Smooth muscle cell (in vitro differentiated cells): ENCODE results near the gene IPO9. TPM values are rescaled to one million over a fixed set of nuclear protein-coding genes. Genes with fewer than 3 reads are reported as not detected.
"Not testable (repeated sequence)": the region's sequence is repeated elsewhere in the genome, so short reads cannot be mapped to it uniquely, and the experiment has no call there.

Experiments used
- DNase-seq: peaks from one replicate; lab custom pipeline; 2025; ENCODE audit not compliant: unreplicated experiment; lab: John Stamatoyannopoulos, UW
- H2AFZ ChIP-seq: fragments of 200-600 bp; sonication (generic); 2 replicates; pipeline ENCODE4 v1.6.0; 2016; ENCODE audit warnings: antibody characterized with exemption, low read depth, mild to moderate bottlenecking
- H3F3A ChIP-seq: fragments of 200-600 bp; sonication (generic); 2 replicates; pipeline ENCODE4 v1.6.0; 2017; ENCODE audit warnings: antibody characterized with exemption, low read depth
- H3K27ac ChIP-seq: fragments of 200-600 bp; sonication (generic); 2 replicates; pipeline ENCODE4 v1.5.1; 2016; ENCODE audit warnings: low read depth, mild to moderate bottlenecking
- H3K27me3 ChIP-seq: fragments of 200-600 bp; sonication (generic); 2 replicates; pipeline ENCODE4 v1.6.1; 2016; ENCODE audit warnings: low read depth, mild to moderate bottlenecking
- H3K36me3 ChIP-seq: fragments of 200-600 bp; sonication (generic); 2 replicates; pipeline ENCODE4 v1.5.1; 2016; ENCODE audit warnings: low read depth
- H3K4me1 ChIP-seq: fragments of 200-600 bp; sonication (generic); 2 replicates; pipeline ENCODE4 v1.5.1; 2016; ENCODE audit warnings: low read depth
- H3K4me2 ChIP-seq: fragments of 200-600 bp; sonication (generic); 2 replicates; pipeline ENCODE4 v1.6.0; 2016; ENCODE audit warnings: mild to moderate bottlenecking
- H3K4me3 ChIP-seq: fragments of 200-600 bp; sonication (generic); 2 replicates; pipeline ENCODE4 v1.5.1; 2016; ENCODE audit warnings: mild to moderate bottlenecking
- H3K79me2 ChIP-seq: fragments of 200-600 bp; sonication (generic); 2 replicates; pipeline ENCODE4 v1.6.0; 2016; ENCODE audit warnings: low read depth, mild to moderate bottlenecking
- H3K9ac ChIP-seq: fragments of 200-600 bp; sonication (generic); 2 replicates; pipeline ENCODE4 v1.6.0; 2016; ENCODE audit warnings: low read depth
- H3K9me3 ChIP-seq: fragments of 200-600 bp; sonication (generic); replicated peaks from 2 replicates; pipeline ENCODE4 v1.5.1; 2016; ENCODE audit warnings: low read depth
- H4K20me1 ChIP-seq: fragments of 200-600 bp; sonication (generic); 2 replicates; pipeline ENCODE4 v1.6.0; 2016; ENCODE audit warnings: low read depth
- WGBS: methylation state at CpG from one replicate; pipeline ENCODE4 v1.1.7; 2016; ENCODE audit warnings: low lambda C conversion rate; 5-methylcytosine and 5-hydroxymethylcytosine counted together
- polyA plus RNA-seq: library from polyadenylated mRNA; unstranded; fragments of >200 nt; fragmentation: Nextera tagmentation; extraction: Ambion mirVana; gene quantifications from 2 replicates; pipeline ENCODE4 v1.2.1, GENCODE V29; 2016
- total RNA-seq: library from RNA; depleted of rRNA; stranded (reverse); fragments of >200 nt; gene quantifications from 2 replicates; pipeline ENCODE4 v1.2.3, GENCODE V29; 2014
- TF ChIP-seq, protein P1 (sequence below): fragments of 200-600 bp; sonication (generic); IDR thresholded peaks from 2 replicates; pipeline ENCODE4 v1.5.1; 2017; ENCODE audit warnings: borderline replicate concordance, mild to moderate bottlenecking, antibody characterized with exemption; ENCODE audit not compliant: insufficient read depth, poor library complexity, severe bottlenecking

The IPO9 gene
- total and polyA plus RNA-seq, 2 experiments from 2014 or later = 24.9 to 43.6 TPM

DNA sequence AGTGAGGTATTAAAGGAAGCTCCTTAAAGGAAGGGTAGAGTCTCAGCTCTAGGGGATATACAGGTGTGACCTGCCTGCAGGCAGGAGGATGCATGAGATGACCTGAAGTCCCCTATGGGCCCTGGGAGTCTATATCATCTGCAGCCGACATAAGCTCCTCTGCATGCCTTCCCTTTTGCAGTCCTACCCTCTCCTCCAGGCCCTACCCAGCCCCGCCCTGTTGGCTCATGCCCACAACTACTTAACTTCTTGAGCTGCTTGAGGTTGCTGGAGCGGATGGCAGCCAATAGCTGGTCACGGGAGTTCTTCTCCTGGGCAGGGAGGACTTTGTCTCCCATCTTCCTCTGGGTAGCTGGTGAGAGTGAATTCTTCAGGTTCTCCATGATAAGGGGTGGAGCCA is 70.0 kb downstream of the IPO9 start:
- H3K4me1 ChIP-seq = no peaks in the 10 kb centered on the region
- WGBS = 90% methylated on average over 4 of the region's 4 CpGs
- H3K79me2 ChIP-seq = no peaks in the 10 kb centered on the region
- H3K9me3 ChIP-seq = no peaks in the 10 kb centered on the region
- TF ChIP-seq, protein P1, sequence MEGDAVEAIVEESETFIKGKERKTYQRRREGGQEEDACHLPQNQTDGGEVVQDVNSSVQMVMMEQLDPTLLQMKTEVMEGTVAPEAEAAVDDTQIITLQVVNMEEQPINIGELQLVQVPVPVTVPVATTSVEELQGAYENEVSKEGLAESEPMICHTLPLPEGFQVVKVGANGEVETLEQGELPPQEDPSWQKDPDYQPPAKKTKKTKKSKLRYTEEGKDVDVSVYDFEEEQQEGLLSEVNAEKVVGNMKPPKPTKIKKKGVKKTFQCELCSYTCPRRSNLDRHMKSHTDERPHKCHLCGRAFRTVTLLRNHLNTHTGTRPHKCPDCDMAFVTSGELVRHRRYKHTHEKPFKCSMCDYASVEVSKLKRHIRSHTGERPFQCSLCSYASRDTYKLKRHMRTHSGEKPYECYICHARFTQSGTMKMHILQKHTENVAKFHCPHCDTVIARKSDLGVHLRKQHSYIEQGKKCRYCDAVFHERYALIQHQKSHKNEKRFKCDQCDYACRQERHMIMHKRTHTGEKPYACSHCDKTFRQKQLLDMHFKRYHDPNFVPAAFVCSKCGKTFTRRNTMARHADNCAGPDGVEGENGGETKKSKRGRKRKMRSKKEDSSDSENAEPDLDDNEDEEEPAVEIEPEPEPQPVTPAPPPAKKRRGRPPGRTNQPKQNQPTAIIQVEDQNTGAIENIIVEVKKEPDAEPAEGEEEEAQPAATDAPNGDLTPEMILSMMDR = no peak
- H3K4me3 ChIP-seq = no peak overlapping the region
- no peaks in the 10 kb centered on the region for H3K36me3 ChIP-seq
- no peak overlapping the region for H3K4me2 ChIP-seq
- no peak overlapping the region for H3K9ac ChIP-seq
- peaks cover 7% of the 10 kb centered on the region for H3F3A ChIP-seq
- no peaks in the 10 kb centered on the region for H4K20me1 ChIP-seq
- H3K27me3 ChIP-seq = no peaks in the 10 kb centered on the region
- no peak for DNase-seq
- no peak overlapping the region for H3K27ac ChIP-seq
- no peak overlapping the region for H2AFZ ChIP-seq

DNA sequence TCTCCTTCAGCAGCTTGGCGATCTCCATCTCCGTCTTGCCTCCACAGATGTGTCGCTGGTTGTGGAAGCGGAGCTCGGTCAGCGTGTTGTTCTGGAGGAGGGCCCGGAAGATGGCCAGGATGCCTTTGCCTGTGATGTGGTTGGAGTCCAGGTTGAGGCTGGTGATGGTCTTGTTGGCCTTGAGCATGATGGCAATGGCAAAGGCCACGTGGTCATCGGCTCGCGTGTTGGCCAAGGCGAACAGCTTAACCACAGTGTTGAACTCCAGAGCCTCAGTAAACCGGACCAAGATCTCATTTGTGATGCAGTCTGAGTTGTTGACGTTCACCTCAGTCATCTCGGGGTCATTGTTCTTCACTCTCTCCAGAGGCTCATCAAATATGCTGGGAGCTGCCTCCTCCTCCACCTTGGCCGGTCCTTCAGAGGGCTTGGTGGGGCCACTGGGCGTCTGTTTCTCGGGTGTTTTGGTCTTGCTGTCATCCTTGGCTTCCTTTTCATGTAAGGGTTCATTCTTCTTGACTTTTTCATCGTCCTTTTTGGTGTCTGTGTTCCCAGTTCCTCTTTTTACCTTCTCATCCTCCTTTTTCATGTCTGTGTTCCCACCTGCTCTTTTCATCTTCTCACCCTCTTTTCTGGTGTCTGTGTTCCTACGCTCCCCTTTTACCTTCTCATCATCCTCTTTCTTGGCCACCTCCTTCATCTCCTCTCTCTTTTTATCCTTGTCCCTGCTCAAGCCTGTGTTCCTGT is 70.9 kb downstream of the IPO9 start:
- Histone ChIP-seq H4K20me1 (no peaks in the 10 kb centered on the region), H3F3A (peaks cover 9% of the 10 kb centered on the region), H3K36me3 (no peaks in the 10 kb centered on the region), H3K27ac (no peak overlapping the region), H3K27me3 (no peaks in the 10 kb centered on the region), H3K4me2 (no peak overlapping the region), H2AFZ (no peak overlapping the region), H3K4me1 (no peaks in the 10 kb centered on the region), H3K9me3 (no peaks in the 10 kb centered on the region), H3K4me3 (no peak overlapping the region), H3K9ac (no peak overlapping the region), H3K79me2 (no peaks in the 10 kb centered on the region)
- TF ChIP-seq, protein P1 = no peak
- no peak for DNase-seq
- WGBS = 96% methylated on average over 20 of the region's 20 CpGs

DNA sequence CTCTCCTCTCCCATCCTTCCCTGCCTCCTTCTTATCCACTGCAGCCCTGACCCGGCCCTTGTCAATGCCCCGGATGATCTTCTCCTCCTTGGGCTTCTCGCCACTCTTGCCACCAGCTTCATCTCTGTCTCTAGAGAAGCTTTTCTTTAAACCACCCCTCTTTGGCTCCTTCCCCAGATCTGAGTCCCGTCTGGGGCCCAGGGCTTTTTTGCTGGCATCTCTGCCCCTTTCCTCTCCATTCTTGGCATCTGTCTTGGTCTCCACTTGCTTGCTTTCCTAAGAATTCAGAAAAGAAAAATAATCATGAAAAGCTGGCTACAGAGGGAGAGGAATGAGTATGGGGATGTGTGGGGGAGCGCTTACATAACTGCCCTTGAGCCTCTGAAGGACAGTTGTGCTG is 71.5 kb downstream of the IPO9 start:
- H2AFZ ChIP-seq = no peak overlapping the region
- no peaks in the 10 kb centered on the region for H3K79me2 ChIP-seq
- DNase-seq = no peak
- TF ChIP-seq, protein P1 = no peak
- no peak overlapping the region for H3K9ac ChIP-seq
- no peaks in the 10 kb centered on the region for H3K36me3 ChIP-seq
- no peaks in the 10 kb centered on the region for H3K9me3 ChIP-seq
- H4K20me1 ChIP-seq = no peaks in the 10 kb centered on the region
- no peaks in the 10 kb centered on the region for H3K4me1 ChIP-seq
- peaks cover 15% of the 10 kb centered on the region for H3F3A ChIP-seq
- H3K27me3 ChIP-seq = no peaks in the 10 kb centered on the region
- H3K27ac ChIP-seq = no peak overlapping the region
- H3K4me3 ChIP-seq = no peak overlapping the region
- WGBS = 94% methylated on average over 5 of the region's 5 CpGs
- no peak overlapping the region for H3K4me2 ChIP-seq

DNA sequence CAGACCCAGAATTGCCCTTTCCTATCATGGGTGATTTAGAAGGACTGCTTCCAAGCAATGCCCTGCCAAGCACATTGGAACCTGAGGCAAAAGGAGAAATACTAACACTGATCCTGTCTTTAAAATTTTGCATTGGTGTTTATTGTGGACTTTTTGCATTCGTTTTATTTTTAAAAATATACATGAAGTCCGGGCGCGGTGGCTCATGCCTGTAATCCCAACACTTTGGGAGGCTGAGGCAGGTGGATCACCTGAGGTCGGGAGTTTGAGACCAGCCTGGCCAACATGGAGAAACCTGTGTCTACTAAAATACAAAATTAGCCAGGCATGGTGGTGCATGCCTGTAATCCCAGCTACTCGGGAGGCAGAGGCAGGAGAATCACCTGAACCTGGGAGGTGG is 72.1 kb downstream of the IPO9 start:
- not testable (repeated sequence) for H3K4me2 ChIP-seq, H2AFZ ChIP-seq, H3K36me3 ChIP-seq, H3K4me3 ChIP-seq, DNase-seq, H3K79me2 ChIP-seq, H3K9ac ChIP-seq, H3K27me3 ChIP-seq, H3K27ac ChIP-seq, H3K9me3 ChIP-seq, H3K4me1 ChIP-seq, H4K20me1 ChIP-seq
- peaks cover 17% of the 10 kb centered on the region for H3F3A ChIP-seq
- WGBS = 94% methylated on average over 6 of the region's 6 CpGs
